DOHH2 (cell line): ENCODE measurements around the gene BMP7.

ENCODE experiments used
- CTCF ChIP-seq: fragments of 200-600 bp; sonication (generic); IDR thresholded peaks from one replicate; pipeline ENCODE4 v1.5.1; 2014; ENCODE audit warnings: antibody characterized with exemption, mild to moderate bottlenecking, low read depth, low read length; ENCODE audit not compliant: poor library complexity, severe bottlenecking
- EZH2phosphoT487 ChIP-seq: fragments of 200-600 bp; sonication (generic); IDR thresholded peaks from 2 replicates; pipeline ENCODE4 v1.6.1; 2017; ENCODE audit warnings: borderline replicate concordance, mild to moderate bottlenecking, antibody characterized with exemption, low read length, moderate library complexity, mixed read lengths

- TF ChIP-seq CTCF, result no peak
- TF ChIP-seq EZH2phosphoT487, result no peak
These were observed 47.5 kb upstream of the BMP7 start for GRCh38 chr20:57313951-57314350.
